Stomach (tissue), 9 donors: ENCODE data around the gene MAP3K13. TPM values are rescaled to one million over a fixed set of nuclear protein-coding genes. Genes with fewer than 3 reads are reported as not detected.
A peak's percentile ranks its signal among the peaks of the same experiment; 100 is the strongest.

ENCODE experiments used
- DNase-seq, 2 donors: peaks; one replicate each; pipeline versions ENCODE4 v3.0.0 to v3.0.0-alpha.2; 2013 to 2019
- H3K27ac ChIP-seq, 5 donors: fragments of 200-600 bp in 4 of 5; sonication (generic) in 4 of 5; one replicate each; pipeline ENCODE4 v1.5.1; 2013 to 2019; ENCODE audit warnings: mild to moderate bottlenecking in 1 of 5, moderate library complexity in 1 of 5
- H3K27me3 ChIP-seq, 3 donors: fragments of 200-600 bp; sonication (generic); one replicate each; pipeline ENCODE4 v1.5.1; 2017 to 2019; ENCODE audit warnings: mixed run types in 1 of 3
- H3K36me3 ChIP-seq, 4 donors: fragments of 200-600 bp; sonication (generic); 1 replicate in 3 of 4; 2 replicates in 1 of 4; pipeline ENCODE4 v1.5.1; 2016 to 2019
- H3K4me1 ChIP-seq, 4 donors: fragments of 200-600 bp; sonication (generic); one replicate each; pipeline ENCODE4 v1.5.1; 2016 to 2019
- H3K4me3 ChIP-seq, 4 donors: fragments of 200-600 bp; sonication (generic) in 3 of 4; one replicate each; pipeline ENCODE4 v1.5.1; 2016 to 2019; ENCODE audit warnings: mild to moderate bottlenecking in 1 of 4
- H3K9me3 ChIP-seq, 4 donors: fragments of 200-600 bp; sonication (generic); one replicate each; pipeline ENCODE4 v1.5.1; 2016 to 2019
- EP300 ChIP-seq: sonication (generic); formaldehyde crosslinking; IDR thresholded peaks from one replicate; pipeline ENCODE4 v1.6.1; 2017; ENCODE audit warnings: antibody characterized with exemption
- POLR2A ChIP-seq, 4 donors: fragments of 450-650 bp; IDR thresholded peaks; one replicate each; pipeline ENCODE4 v1.6.1; 2016; ENCODE audit warnings: antibody characterized with exemption in 4 of 4, control low read depth in 2 of 4, mild to moderate bottlenecking in 1 of 4, moderate library complexity in 1 of 4
- POLR2AphosphoS5 ChIP-seq, 3 donors: sonication (generic); formaldehyde crosslinking; IDR thresholded peaks; one replicate each; pipeline ENCODE4 v1.6.1; 2016; ENCODE audit warnings: antibody characterized with exemption in 3 of 3
- WGBS, 5 donors: extraction: QIAGEN DNeasy Blood & Tissue Kit in 3 of 5; methylation state at CpG; one replicate each; pipeline versions ENCODE4 v1.1.5 to v1.1.7; 2013 to 2018; 5-methylcytosine and 5-hydroxymethylcytosine counted together
- intact Hi-C: fragments of 100-400 bp; cut with DNase I; formaldehyde crosslinking; loops from one replicate; pipeline ENCODE4 v1.15.1; 2023; ENCODE audit warnings: low total_unique reads
- polyA plus RNA-seq, 3 donors: library from polyadenylated mRNA; stranded (reverse); fragments of 200-250 nt; gene quantifications; one replicate each; pipeline ENCODE4 v1.2.3, GENCODE V29; 2013
- total RNA-seq, 5 donors: library from RNA; depleted of rRNA; stranded (reverse); fragments of >200 nt; gene quantifications; one replicate each; pipeline versions ENCODE4 v1.1.0 to v1.2.3, GENCODE V29; 2014 to 2016
- TF ChIP-seq, protein P1 (sequence below), 7 experiments: fragments of 450-650 bp in 4 of 7; fragments of 200-600 bp in 3 of 7; sonication (generic) in 3 of 7; IDR thresholded peaks; one replicate each; pipeline ENCODE4 v1.5.1; 2016 to 2019; ENCODE audit warnings: antibody characterized with exemption in 7 of 7, control low read depth in 2 of 7, mild to moderate bottlenecking in 1 of 7
- donor health status: healthy with polysubstance abuse.
- donor health status: Bipolar disorder and iron deficiency.
- donor health status: healthy.

The MAP3K13 gene
- total and polyA plus RNA-seq, 8 donors: 11.7 to 315 (median 31.0) TPM

DNA sequence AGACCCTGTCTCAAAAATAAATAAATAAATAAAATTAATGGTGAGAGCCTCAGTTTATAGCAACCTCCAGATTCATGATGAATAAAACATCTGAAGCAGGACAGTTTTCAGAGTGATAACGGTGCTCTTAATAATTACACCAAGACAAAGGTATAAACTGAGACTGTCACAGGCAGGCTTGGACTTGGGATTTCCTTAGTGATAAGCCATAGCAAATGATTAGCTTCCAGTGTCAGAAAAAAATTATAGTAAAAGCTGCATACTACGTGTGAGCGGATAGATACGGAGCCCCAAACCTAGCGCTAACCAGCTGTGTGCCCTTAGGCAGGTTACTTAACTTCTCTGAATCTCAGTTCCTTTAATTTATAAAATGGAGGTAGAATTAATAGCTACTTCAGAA, 167.9 kb downstream of the MAP3K13 start:
- Histone ChIP-seq H3K4me3 (no peak overlapping the region), H3K27me3 (no peaks in the 10 kb centered on the region), H3K4me1 (peaks cover 0 to 6% (median 3%) of the 10 kb centered on the region in 4 donors), H3K36me3 (peaks cover 0 to 22% (median 14%) of the 10 kb centered on the region in 4 donors), H3K9me3 (no peaks in the 10 kb centered on the region), H3K27ac (no peak overlapping the region)
- WGBS, 5 donors: 61 to 65% (median 63%) methylated on average over 5 of the region's 5 CpGs
- no peak for TF ChIP-seq POLR2AphosphoS5 (IDR thresholded peaks at IDR 0.05)
- TF ChIP-seq, protein P1, sequence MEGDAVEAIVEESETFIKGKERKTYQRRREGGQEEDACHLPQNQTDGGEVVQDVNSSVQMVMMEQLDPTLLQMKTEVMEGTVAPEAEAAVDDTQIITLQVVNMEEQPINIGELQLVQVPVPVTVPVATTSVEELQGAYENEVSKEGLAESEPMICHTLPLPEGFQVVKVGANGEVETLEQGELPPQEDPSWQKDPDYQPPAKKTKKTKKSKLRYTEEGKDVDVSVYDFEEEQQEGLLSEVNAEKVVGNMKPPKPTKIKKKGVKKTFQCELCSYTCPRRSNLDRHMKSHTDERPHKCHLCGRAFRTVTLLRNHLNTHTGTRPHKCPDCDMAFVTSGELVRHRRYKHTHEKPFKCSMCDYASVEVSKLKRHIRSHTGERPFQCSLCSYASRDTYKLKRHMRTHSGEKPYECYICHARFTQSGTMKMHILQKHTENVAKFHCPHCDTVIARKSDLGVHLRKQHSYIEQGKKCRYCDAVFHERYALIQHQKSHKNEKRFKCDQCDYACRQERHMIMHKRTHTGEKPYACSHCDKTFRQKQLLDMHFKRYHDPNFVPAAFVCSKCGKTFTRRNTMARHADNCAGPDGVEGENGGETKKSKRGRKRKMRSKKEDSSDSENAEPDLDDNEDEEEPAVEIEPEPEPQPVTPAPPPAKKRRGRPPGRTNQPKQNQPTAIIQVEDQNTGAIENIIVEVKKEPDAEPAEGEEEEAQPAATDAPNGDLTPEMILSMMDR (IDR thresholded peaks at IDR 0.05): no peak
- no peak for DNase-seq
- intact Hi-C loops: no loop called here

- no peak overlapping the region for H3K27ac ChIP-seq
- no peak for TF ChIP-seq POLR2AphosphoS5 (IDR thresholded peaks at IDR 0.05)
- TF ChIP-seq, protein P1 (IDR thresholded peaks at IDR 0.05): no peak
- no peak for TF ChIP-seq POLR2A (IDR thresholded peaks at IDR 0.05)
- TF ChIP-seq EP300: no peak
- 58 to 67% (median 64%) methylated on average over 5 of the region's 5 CpGs for WGBS, 5 donors
- no peak overlapping the region for H3K4me3 ChIP-seq
- no peaks in the 10 kb centered on the region for H3K27me3 ChIP-seq
- DNase-seq: no peak
- no peaks in the 10 kb centered on the region for H3K9me3 ChIP-seq
- intact Hi-C loops: no loop called here
- H3K36me3 ChIP-seq: peaks cover 0 to 13% (median 6%) of the 10 kb centered on the region in 4 donors
- peaks cover 0 to 14% (median 3%) of the 10 kb centered on the region in 4 donors for H3K4me1 ChIP-seq
These were observed 170.0 kb downstream of the MAP3K13 start for GRCh38 chr3:185532901-185533300.

DNA sequence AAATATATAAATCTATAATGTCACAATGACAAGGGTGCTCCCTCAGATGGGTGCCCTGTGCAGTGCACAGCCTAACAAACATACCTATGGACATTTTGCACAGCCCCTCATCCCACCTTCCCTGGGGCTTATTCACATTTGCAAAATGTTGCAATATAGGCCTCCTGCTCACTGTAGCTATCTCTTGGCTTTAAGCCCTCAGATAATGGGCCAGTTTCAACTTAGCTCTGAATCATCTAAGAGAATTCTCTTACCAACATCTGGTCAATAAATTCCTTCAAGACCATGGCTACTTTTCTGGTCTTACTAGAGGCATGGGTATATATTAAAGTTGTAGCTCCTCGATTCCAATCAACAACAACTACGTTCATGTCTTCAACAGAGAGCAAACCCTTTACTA, 171.6 kb downstream of the MAP3K13 start:
- intact Hi-C loops: no loop called here
- Histone ChIP-seq H3K36me3 (peaks cover 0 to 12% (median 6%) of the 10 kb centered on the region in 4 donors), H3K27ac (peak overlapping the region in 2 of 5 donors; percentile 9 to 50), H3K9me3 (no peaks in the 10 kb centered on the region), H3K27me3 (no peaks in the 10 kb centered on the region), H3K4me1 (peaks cover 0 to 14% (median 3%) of the 10 kb centered on the region in 4 donors), H3K4me3 (no peak overlapping the region)
- TF ChIP-seq, protein P1 (IDR thresholded peaks at IDR 0.05): no peak
- TF ChIP-seq EP300 (no peak), POLR2AphosphoS5 (IDR thresholded peaks at IDR 0.05) (no peak), POLR2A (IDR thresholded peaks at IDR 0.05) (no peak)
- 82 to 94% (median 89%) methylated on average over 2 of the region's 2 CpGs for WGBS, 5 donors
- DNase-seq: no peak

DNA sequence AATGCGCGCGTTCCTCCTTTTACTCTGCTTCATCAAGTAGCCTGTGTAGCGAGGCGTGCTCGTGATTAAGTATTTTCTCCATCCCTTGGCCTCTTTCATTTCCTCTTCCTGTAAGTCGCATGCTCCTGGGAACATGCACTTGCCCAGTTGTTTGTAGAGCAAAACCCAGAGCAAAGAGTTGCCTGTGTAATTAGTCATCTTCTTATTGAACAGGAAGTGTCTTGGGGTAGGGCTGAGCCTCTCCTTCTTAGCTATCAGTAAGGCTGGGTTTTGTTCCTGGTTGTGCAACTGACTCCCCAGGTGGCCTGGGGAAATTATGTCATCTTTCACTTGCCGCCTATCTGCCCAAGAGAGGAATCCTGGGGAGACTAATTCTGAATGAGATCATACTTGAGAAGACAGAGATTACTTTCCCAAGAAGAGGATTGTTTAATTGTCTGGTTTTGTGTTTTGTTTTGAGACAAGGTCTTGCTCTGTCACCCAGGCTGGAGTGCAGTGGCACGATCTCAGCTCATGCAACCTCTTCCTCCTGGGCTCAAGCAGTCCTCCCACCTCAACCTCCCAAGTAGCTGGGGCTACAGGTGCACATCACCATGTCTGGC, 174.5 kb downstream of the MAP3K13 start:
- peak overlapping the region; percentile 78 to 94 (median 82) for H3K27ac ChIP-seq
- WGBS, 5 donors: 15 to 25% (median 18%) methylated on average over 9 of the region's 9 CpGs

More for the DNA sequence above, 174.5 kb downstream of the MAP3K13 start:
- Histone ChIP-seq H3K4me1 (peaks cover 0 to 14% (median 3%) of the 10 kb centered on the region in 4 donors), H3K27me3 (no peaks in the 10 kb centered on the region), H3K36me3 (peaks cover 0 to 14% (median 5%) of the 10 kb centered on the region in 4 donors), H3K4me3 (no peak overlapping the region), H3K9me3 (no peaks in the 10 kb centered on the region)
- peak; percentile 69 to 91 for DNase-seq
- intact Hi-C loops: no loop called here
- TF ChIP-seq, protein P1 (IDR thresholded peaks at IDR 0.05): peak in 1 of 7 experiments; percentile 18
- TF ChIP-seq EP300 (no peak), POLR2AphosphoS5 (IDR thresholded peaks at IDR 0.05) (peak in 2 of 3 donors; percentile 76 to 95), POLR2A (IDR thresholded peaks at IDR 0.05) (no peak)

Other genes with a start within 250 kb of the MAP3K13 start
- gene C3orf70, start 210.1 kb upstream of the MAP3K13 start, total RNA-seq: 10 to 100 TPM in 3 of 5 donors, 1 to 10 TPM in 2; 3.3 to 33.5 (median 16.2) TPM
- gene C3orf70, start 210.1 kb upstream of the MAP3K13 start, polyA plus RNA-seq: 1 to 10 TPM in 2 of 3 donors, under 1 TPM in 1; 0.92 to 2.4 (median 1.2) TPM
- gene EHHADH, start 109.1 kb upstream of the MAP3K13 start, total RNA-seq: 10 to 100 TPM in 2 of 5 donors, 1 to 10 TPM in 2, under 1 TPM in 1; 0.58 to 18.3 (median 8.8) TPM
- gene EHHADH, start 109.1 kb upstream of the MAP3K13 start, polyA plus RNA-seq: 1 to 10 TPM; 4.0 to 7.2 (median 6.5) TPM
- gene TMEM41A, start 135.9 kb downstream of the MAP3K13 start, total RNA-seq: 10 to 100 TPM in 4 of 5 donors, 1 to 10 TPM in 1; 5.8 to 54.3 (median 23.2) TPM
- 1 to 10 TPM; 5.7 to 8.9 (median 6.7) TPM for gene TMEM41A, start 135.9 kb downstream of the MAP3K13 start, polyA plus RNA-seq
- 100 to 1,000 TPM in 1 of 5 donors, 10 to 100 TPM in 3, 1 to 10 TPM in 1; 4.3 to 257 (median 60.0) TPM for gene LIPH, start 189.5 kb downstream of the MAP3K13 start, total RNA-seq
- gene LIPH, start 189.5 kb downstream of the MAP3K13 start, polyA plus RNA-seq: 10 to 100 TPM in 2 of 3 donors, 1 to 10 TPM in 1; 8.5 to 18.2 (median 15.1) TPM
- gene SENP2, start 223.2 kb downstream of the MAP3K13 start, total RNA-seq: 100 to 1,000 TPM in 1 of 5 donors, 10 to 100 TPM in 3, 1 to 10 TPM in 1; 2.3 to 146 (median 17.1) TPM
- gene SENP2, start 223.2 kb downstream of the MAP3K13 start, polyA plus RNA-seq: 10 to 100 TPM in 1 of 3 donors, 1 to 10 TPM in 2; 5.2 to 16.0 (median 8.7) TPM